ENCODE results near the gene SPRR1B. TPM values are rescaled to one million over a fixed set of nuclear protein-coding genes. Genes with fewer than 3 reads are reported as not detected.
"Not testable (repeated sequence)": the region's sequence is repeated elsewhere in the genome, so short reads cannot be mapped to it uniquely, and the experiment has no call there.

SPRR1B gene
- polyA plus RNA-seq, 4 donors, result 0.27 to 3.2 (median 1.6) TPM; not detected in 1

GRCh38 chr1:153056111-153056510 lies 25.1 kb downstream of the SPRR1B start:
- H3K9me3 ChIP-seq (ENCODE audit: control insufficient read depth in 2 of 2, insufficient read depth in 1 of 2, low read depth in 1 of 2, low read length in 1 of 2); H3K27me3 ChIP-seq (ENCODE audit: control insufficient read depth in 3 of 3, insufficient read depth in 3 of 3, low read length in 3 of 3); H3K36me3 ChIP-seq (ENCODE audit: control insufficient read depth in 3 of 3, insufficient read depth in 2 of 3, low read depth in 1 of 3, low read length in 3 of 3); H3K27ac ChIP-seq (ENCODE audit: low read depth in 1 of 3, low read length in 2 of 3); FAIRE-seq; H3K4me3 ChIP-seq (ENCODE audit: low read depth in 1 of 3, low read length in 3 of 3); H3K4me1 ChIP-seq (ENCODE audit: control insufficient read depth in 3 of 3, insufficient read depth in 2 of 3, low read depth in 1 of 3, low read length in 2 of 3); DNase-seq: not testable (repeated sequence)
- 30 to 52% (median 36%) methylated on average over 3 of the region's 3 CpGs for WGBS, 3 donors

DNA sequence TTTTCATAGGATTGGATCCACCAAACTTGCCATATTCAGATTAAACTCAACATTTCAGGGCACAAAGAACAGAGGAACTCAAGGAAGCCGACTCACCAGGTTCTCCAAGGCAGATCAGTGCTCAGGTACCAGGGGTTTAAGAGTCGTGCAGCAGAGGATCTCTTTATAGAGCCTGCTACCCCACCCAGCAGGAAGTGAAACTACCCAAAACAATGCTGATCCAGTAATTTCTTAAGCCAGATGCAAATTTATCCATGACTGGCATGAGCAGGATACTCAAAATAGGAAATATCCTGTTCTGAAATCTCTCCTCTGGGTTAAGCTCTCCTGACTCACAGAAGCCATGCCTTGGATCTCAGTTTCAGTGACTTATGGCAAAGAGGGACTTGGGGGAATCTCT lies 26.4 kb downstream of the SPRR1B start, which contains the start of gene SPRR2A:
Gene SPRR2A, minus strand, starts transcription at position 138 of the 400 bp plus-strand sequence. CDS start 777 bp downstream, outside the sequence.
- Histone ChIP-seq H3K9me3 (ENCODE audit: control insufficient read depth in 2 of 2, insufficient read depth in 1 of 2, low read depth in 1 of 2, low read length in 1 of 2) (no peaks in the 10 kb centered on the region), H3K27ac (ENCODE audit: low read depth in 1 of 3, low read length in 2 of 3) (no peak within 1 kb of the TSS), H3K4me1 (ENCODE audit: control insufficient read depth in 3 of 3, insufficient read depth in 2 of 3, low read depth in 1 of 3, low read length in 2 of 3) (no peaks in the 10 kb centered on the region), H3K4me3 (ENCODE audit: low read depth in 1 of 3, low read length in 3 of 3) (no peak within 1 kb of the TSS), H3K27me3 (ENCODE audit: control insufficient read depth in 3 of 3, insufficient read depth in 3 of 3, low read length in 3 of 3) (no peaks in the 10 kb centered on the region), H3K36me3 (ENCODE audit: control insufficient read depth in 3 of 3, insufficient read depth in 2 of 3, low read depth in 1 of 3, low read length in 3 of 3) (no peaks in the 10 kb centered on the region)
- DNase-seq, result no peak
- no peak for FAIRE-seq
- 42 to 62% (median 48%) methylated on average over 2 of the region's 2 CpGs for WGBS, 3 donors

DNA sequence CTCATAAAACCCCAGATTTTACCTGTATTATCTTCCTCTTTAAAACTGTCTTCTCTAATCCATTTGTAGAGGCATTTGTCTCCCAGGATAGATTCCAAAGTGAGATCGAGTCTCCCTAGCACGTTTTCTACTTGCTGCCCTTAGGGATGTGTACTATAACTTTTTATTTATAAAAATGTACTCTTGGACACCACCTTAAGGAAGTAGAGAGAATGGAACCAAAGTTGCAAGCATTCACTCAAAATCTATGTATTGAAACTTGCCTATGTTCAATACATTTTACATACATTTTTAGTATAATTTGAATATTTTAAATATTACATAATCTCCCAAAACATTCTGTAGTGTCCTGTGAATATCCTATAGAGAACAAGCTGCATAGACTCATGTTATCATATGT lies 27.2 kb downstream of the SPRR1B start:
- no peak overlapping the region for H3K4me3 ChIP-seq (ENCODE audit: low read depth in 1 of 3, low read length in 3 of 3)
- FAIRE-seq, result no peak
- H3K27me3 ChIP-seq (ENCODE audit: control insufficient read depth in 3 of 3, insufficient read depth in 3 of 3, low read length in 3 of 3), result no peaks in the 10 kb centered on the region
- H3K9me3 ChIP-seq (ENCODE audit: control insufficient read depth in 2 of 2, insufficient read depth in 1 of 2, low read depth in 1 of 2, low read length in 1 of 2), result no peaks in the 10 kb centered on the region
- H3K27ac ChIP-seq (ENCODE audit: low read depth in 1 of 3, low read length in 2 of 3), result no peak overlapping the region
- 50 to 63% (median 55%) methylated on average over 2 of the region's 2 CpGs for WGBS, 3 donors
- H3K36me3 ChIP-seq (ENCODE audit: control insufficient read depth in 3 of 3, insufficient read depth in 2 of 3, low read depth in 1 of 3, low read length in 3 of 3), result no peaks in the 10 kb centered on the region
- H3K4me1 ChIP-seq (ENCODE audit: control insufficient read depth in 3 of 3, insufficient read depth in 2 of 3, low read depth in 1 of 3, low read length in 2 of 3), result no peaks in the 10 kb centered on the region
- no peak for DNase-seq

- FAIRE-seq (no peak), DNase-seq (no peak)
- Histone ChIP-seq H3K27me3 (ENCODE audit: control insufficient read depth in 3 of 3, insufficient read depth in 3 of 3, low read length in 3 of 3) (no peaks in the 10 kb centered on the region), H3K4me1 (ENCODE audit: control insufficient read depth in 3 of 3, insufficient read depth in 2 of 3, low read depth in 1 of 3, low read length in 2 of 3) (no peaks in the 10 kb centered on the region), H3K36me3 (ENCODE audit: control insufficient read depth in 3 of 3, insufficient read depth in 2 of 3, low read depth in 1 of 3, low read length in 3 of 3) (no peaks in the 10 kb centered on the region), H3K9me3 (ENCODE audit: control insufficient read depth in 2 of 2, insufficient read depth in 1 of 2, low read depth in 1 of 2, low read length in 1 of 2) (no peaks in the 10 kb centered on the region), H3K27ac (ENCODE audit: low read depth in 1 of 3, low read length in 2 of 3) (no peak overlapping the region), H3K4me3 (ENCODE audit: low read depth in 1 of 3, low read length in 3 of 3) (no peak overlapping the region)
- 66 to 75% (median 71%) methylated on average over 6 of the region's 6 CpGs for WGBS, 3 donors
Measured at GRCh38 chr1:153058826-153059784, 28.1 kb downstream of the SPRR1B start.

- H3K27me3 ChIP-seq (ENCODE audit: control insufficient read depth in 3 of 3, insufficient read depth in 3 of 3, low read length in 3 of 3), result no peaks in the 10 kb centered on the region
- no peaks in the 10 kb centered on the region for H3K36me3 ChIP-seq (ENCODE audit: control insufficient read depth in 3 of 3, insufficient read depth in 2 of 3, low read depth in 1 of 3, low read length in 3 of 3)
- 51 to 71% (median 54%) methylated on average over 2 of the region's 2 CpGs for WGBS, 3 donors
- H3K27ac ChIP-seq (ENCODE audit: low read depth in 1 of 3, low read length in 2 of 3), result no peak overlapping the region
- no peaks in the 10 kb centered on the region for H3K9me3 ChIP-seq (ENCODE audit: control insufficient read depth in 2 of 2, insufficient read depth in 1 of 2, low read depth in 1 of 2, low read length in 1 of 2)
- H3K4me3 ChIP-seq (ENCODE audit: low read depth in 1 of 3, low read length in 3 of 3), result no peak overlapping the region
- no peak for DNase-seq
- H3K4me1 ChIP-seq (ENCODE audit: control insufficient read depth in 3 of 3, insufficient read depth in 2 of 3, low read depth in 1 of 3, low read length in 2 of 3), result no peaks in the 10 kb centered on the region
- no peak for FAIRE-seq
Measured at GRCh38 chr1:153070243-153070642, 39.2 kb downstream of the SPRR1B start.

GRCh38 chr1:153071511-153071910 lies 40.5 kb downstream of the SPRR1B start, which contains the start of gene SPRR2B:
Gene SPRR2B, minus strand, starts transcription at chr1:153071611. Its CDS starts 772 bp downstream, at chr1:153070839.
- no peaks in the 10 kb centered on the region for H3K9me3 ChIP-seq (ENCODE audit: control insufficient read depth in 2 of 2, insufficient read depth in 1 of 2, low read depth in 1 of 2, low read length in 1 of 2)
- no peaks in the 10 kb centered on the region for H3K27me3 ChIP-seq (ENCODE audit: control insufficient read depth in 3 of 3, insufficient read depth in 3 of 3, low read length in 3 of 3)
- FAIRE-seq (no peak), DNase-seq (no peak)
- WGBS, 3 donors, result 46 to 91% (median 58%) methylated on average over 2 of the region's 2 CpGs
- no peaks in the 10 kb centered on the region for H3K4me1 ChIP-seq (ENCODE audit: control insufficient read depth in 3 of 3, insufficient read depth in 2 of 3, low read depth in 1 of 3, low read length in 2 of 3)
- H3K27ac ChIP-seq (ENCODE audit: low read depth in 1 of 3, low read length in 2 of 3), result no peak within 1 kb of the TSS
- no peaks in the 10 kb centered on the region for H3K36me3 ChIP-seq (ENCODE audit: control insufficient read depth in 3 of 3, insufficient read depth in 2 of 3, low read depth in 1 of 3, low read length in 3 of 3)
- H3K4me3 ChIP-seq (ENCODE audit: low read depth in 1 of 3, low read length in 3 of 3), result no peak within 1 kb of the TSS

DNA sequence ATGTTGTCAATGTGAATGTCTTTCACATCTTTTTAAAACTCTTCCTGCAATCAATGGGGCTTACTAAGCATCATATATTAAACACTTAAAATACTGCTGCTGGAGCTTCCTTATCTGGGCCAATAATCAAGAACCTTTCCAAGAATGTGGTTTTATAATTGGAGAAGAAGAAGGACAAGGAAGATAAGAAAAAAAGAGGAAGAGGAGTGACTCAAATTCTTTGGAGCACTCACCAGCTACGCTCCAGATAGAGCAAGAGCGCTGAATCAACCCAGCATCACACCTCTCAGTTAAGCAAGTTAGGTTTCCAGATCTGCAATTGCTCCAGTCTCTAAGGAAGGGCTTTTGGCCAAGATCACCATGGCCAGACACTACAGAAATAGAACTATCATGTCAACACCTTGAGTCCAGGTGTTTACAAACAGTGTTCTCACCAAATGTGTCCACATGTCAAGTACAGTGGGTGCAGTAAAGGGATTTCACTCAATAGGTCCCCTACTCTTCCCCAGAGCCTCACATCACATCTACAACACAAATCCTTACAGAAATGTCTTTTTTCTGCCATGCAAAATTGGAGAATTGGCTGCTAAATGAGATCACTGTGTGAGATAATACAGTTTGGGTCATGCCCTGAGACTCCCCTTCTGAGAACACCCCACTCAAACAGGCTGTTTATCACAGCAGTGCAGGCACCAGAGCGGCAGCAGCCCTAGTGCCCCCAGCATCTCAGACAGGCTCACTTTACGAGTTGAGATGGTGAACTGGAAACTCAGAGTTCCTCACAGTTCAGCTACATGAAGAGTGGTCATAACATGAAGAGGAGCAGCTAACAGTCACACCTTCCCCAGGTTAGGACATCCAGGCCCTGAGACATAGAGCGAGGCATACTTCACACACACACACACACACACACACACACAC lies 42.1 kb downstream of the SPRR1B start:
- Histone ChIP-seq H3K36me3 (ENCODE audit: control insufficient read depth in 3 of 3, insufficient read depth in 2 of 3, low read depth in 1 of 3, low read length in 3 of 3) (no peaks in the 10 kb centered on the region), H3K4me3 (ENCODE audit: low read depth in 1 of 3, low read length in 3 of 3) (no peak overlapping the region), H3K9me3 (ENCODE audit: control insufficient read depth in 2 of 2, insufficient read depth in 1 of 2, low read depth in 1 of 2, low read length in 1 of 2) (no peaks in the 10 kb centered on the region), H3K4me1 (ENCODE audit: control insufficient read depth in 3 of 3, insufficient read depth in 2 of 3, low read depth in 1 of 3, low read length in 2 of 3) (no peaks in the 10 kb centered on the region), H3K27ac (ENCODE audit: low read depth in 1 of 3, low read length in 2 of 3) (no peak overlapping the region), H3K27me3 (ENCODE audit: control insufficient read depth in 3 of 3, insufficient read depth in 3 of 3, low read length in 3 of 3) (no peaks in the 10 kb centered on the region)
- FAIRE-seq (no peak), DNase-seq (no peak)
- 75 to 79% (median 76%) methylated on average over 5 of the region's 5 CpGs for WGBS, 3 donors

DNA sequence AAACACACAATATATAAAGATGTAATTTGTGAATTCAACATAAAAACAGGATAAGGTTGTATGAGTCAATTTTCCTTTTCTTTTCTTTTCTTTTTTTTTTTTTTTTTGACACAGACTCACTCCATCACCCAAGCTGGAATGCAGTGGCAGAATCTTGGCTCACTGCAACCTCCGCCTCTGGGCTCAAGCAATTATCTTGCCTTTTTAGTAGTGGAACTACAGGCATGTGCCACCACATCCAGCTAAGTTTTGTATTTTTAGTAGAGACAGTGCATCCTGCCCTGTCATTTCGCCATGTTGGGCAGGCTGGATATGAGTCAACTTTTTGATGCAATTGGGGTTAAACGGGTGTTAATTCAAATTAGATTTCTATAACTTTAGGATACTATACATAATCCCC lies 50.7 kb downstream of the SPRR1B start:
- H3K36me3 ChIP-seq (ENCODE audit: control insufficient read depth in 3 of 3, insufficient read depth in 2 of 3, low read depth in 1 of 3, low read length in 3 of 3), result no peaks in the 10 kb centered on the region
- no peaks in the 10 kb centered on the region for H3K4me1 ChIP-seq (ENCODE audit: control insufficient read depth in 3 of 3, insufficient read depth in 2 of 3, low read depth in 1 of 3, low read length in 2 of 3)
- no peaks in the 10 kb centered on the region for H3K9me3 ChIP-seq (ENCODE audit: control insufficient read depth in 2 of 2, insufficient read depth in 1 of 2, low read depth in 1 of 2, low read length in 1 of 2)
- H3K27ac ChIP-seq (ENCODE audit: low read depth in 1 of 3, low read length in 2 of 3), result no peak overlapping the region
- 85 to 87% (median 86%) methylated on average over 3 of the region's 3 CpGs for WGBS, 3 donors
- no peak overlapping the region for H3K4me3 ChIP-seq (ENCODE audit: low read depth in 1 of 3, low read length in 3 of 3)
- no peak for FAIRE-seq
- H3K27me3 ChIP-seq (ENCODE audit: control insufficient read depth in 3 of 3, insufficient read depth in 3 of 3, low read length in 3 of 3), result peaks cover 0 to 3% (median 0%) of the 10 kb centered on the region in 3 donors
- no peak for DNase-seq

Measured in small intestine (tissue), 7 donors.